NK-92 treated with Interleukin-12 subunit alpha and Interleukin-12 subunit beta, amount 100 ng/mL, for 24 hours (cell line): ENCODE results near the gene S1PR3.

Experiments
- DNase-seq: peaks from one replicate; lab custom pipeline; 2025; lab: John Stamatoyannopoulos, UW

The S1PR3 gene

DNA sequence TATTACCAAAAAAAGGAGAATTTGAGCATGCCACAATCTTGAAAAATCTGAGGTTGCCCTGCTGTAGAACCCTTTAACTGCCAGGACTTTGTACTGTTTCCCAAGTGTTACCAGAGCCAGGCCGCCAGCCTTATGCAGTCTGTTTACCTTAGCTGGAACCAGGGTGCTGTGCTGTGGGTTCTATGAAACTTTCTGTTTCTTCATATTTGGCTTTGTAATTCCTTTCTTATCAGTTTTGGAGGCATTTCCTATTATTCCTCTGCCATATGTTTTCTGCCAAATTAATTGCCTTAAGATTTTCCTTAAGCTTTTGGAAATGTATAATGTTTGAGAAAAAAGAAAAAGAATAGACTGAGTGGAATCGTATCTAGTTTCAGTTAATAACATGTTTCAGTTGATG lies 2.1 kb downstream of the S1PR3 start:
- no peak for DNase-seq

GRCh38 chr9:88993871-88994460 lies 2.7 kb downstream of the S1PR3 start:
- DNase-seq = no peak

- DNase-seq = no peak
These were observed 3.4 kb downstream of the S1PR3 start for GRCh38 chr9:88994469-88995199.

DNA sequence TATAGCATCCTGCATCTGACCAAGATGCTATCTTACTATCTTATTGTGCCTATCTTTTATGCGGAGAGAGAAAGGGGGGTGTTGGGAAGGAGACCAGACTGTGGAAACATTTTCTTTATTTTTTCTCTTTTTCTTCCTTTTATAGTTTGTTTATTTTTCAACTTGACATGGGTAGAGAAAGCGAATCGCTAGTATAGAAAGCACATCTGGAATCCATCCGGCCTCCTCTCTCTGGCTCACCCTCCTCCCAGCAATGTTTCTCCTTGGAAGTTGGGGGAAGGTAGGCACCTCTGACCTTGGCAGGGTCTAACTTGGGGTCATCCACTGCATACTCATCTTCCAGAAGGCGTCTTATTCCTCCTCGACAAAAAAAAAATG lies 3.9 kb downstream of the S1PR3 start:
- no peak for DNase-seq

DNA sequence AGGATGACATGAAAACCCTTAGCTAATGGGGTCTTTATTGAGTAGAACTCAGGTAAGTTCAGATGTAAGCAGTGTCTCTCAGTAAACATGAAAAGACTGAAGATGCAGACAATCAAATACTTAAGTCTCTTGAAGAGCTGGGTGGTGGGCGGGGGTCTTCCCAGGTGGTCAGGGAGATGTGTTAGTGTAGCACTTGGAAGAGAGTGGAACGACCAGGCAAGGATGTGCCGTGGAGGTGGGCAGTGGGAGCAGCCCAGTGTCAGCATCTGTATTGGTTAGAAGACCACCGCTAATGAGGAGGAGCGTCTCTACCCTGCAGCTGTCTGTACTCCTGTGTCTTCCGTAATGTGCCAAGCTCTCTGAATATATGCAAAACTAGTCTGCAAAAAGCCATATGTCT lies 4.4 kb downstream of the S1PR3 start:
- DNase-seq = no peak

- DNase-seq = no peak
These were observed 5.0 kb downstream of the S1PR3 start for GRCh38 chr9:88996046-88996920.

DNA sequence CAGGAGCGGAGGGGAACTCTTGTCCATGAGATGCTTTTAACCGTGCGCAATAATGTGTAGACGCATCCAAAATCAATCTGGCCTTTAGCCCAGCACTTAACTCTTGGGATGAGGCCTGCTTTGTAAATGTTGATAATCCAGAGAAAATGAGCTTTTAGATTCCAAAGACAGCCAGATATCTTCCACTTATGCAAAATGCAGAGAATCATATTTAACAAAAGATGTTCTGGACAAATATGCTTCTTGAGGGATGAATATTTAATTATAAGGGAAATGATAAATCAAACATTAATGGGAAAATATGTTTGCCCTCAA lies 5.6 kb downstream of the S1PR3 start:
- no peak for DNase-seq

DNA sequence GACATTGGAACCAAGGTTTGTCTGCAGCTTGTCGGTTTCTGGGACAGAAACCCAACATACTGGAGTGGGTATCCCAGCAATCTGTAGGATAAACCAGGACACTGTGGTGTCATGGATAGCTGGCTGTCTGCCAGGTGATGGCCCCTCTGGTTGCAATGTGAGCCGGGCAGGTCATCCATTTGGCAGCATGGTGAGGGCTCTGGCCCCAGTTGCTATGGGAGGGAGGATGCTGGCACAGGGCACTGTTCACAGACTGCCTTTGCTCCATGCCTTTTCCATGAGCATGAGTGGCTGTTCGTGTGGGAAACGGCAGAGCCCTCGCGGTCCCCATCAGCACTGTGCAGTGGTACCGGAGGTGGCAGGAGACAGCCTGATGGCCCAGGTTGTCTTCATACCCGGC lies 6.4 kb downstream of the S1PR3 start:
- no peak for DNase-seq

GRCh38 chr9:88998503-88998902 lies 7.2 kb downstream of the S1PR3 start:
- DNase-seq = no peak

- no peak for DNase-seq
These were observed 7.6 kb downstream of the S1PR3 start for GRCh38 chr9:88998911-88999310.

DNA sequence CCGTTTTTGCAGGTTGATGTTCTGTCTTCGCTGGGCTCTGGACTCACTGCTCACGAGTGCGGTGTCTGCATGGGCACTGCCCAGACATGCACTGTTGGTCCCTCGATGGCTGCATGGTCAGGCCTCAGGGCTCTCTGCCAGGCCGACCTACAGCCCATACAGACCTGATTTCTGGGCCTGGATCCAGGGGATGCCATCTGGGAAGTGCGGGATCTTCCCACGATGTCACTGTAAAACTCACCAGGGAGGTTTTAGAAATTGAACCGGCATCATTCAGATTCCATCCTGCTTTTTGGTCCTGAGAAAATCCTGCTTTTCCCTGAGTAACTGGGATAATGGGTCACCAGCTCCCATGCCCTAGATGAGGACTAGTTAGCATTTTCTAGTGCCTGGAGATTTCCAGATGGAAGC lies 9.1 kb downstream of the S1PR3 start:
- no peak for DNase-seq

DNA sequence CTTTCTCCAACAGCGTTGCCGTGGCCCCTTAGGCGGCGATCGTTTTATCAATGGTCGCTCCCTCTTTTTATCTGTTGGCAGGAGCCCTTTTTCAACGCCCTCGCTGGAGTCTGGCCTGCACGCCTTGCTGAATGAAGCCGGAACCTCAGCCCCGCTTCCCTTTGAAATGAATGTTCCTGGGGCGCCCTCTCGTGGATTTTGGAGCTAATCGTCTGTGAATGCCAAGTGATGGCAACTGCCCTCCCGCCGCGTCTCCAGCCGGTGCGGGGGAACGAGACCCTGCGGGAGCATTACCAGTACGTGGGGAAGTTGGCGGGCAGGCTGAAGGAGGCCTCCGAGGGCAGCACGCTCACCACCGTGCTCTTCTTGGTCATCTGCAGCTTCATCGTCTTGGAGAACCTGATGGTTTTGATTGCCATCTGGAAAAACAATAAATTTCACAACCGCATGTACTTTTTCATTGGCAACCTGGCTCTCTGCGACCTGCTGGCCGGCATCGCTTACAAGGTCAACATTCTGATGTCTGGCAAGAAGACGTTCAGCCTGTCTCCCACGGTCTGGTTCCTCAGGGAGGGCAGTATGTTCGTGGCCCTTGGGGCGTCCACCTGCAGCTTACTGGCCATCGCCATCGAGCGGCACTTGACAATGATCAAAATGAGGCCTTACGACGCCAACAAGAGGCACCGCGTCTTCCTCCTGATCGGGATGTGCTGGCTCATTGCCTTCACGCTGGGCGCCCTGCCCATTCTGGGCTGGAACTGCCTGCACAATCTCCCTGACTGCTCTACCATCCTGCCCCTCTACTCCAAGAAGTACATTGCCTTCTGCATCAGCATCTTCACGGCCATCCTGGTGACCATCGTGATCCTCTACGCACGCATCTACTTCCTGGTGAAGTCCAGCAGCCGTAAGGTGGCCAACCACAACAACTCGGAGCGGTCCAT lies 10.0 kb downstream of the S1PR3 start:
- DNase-seq = peak; percentile 36

DNA sequence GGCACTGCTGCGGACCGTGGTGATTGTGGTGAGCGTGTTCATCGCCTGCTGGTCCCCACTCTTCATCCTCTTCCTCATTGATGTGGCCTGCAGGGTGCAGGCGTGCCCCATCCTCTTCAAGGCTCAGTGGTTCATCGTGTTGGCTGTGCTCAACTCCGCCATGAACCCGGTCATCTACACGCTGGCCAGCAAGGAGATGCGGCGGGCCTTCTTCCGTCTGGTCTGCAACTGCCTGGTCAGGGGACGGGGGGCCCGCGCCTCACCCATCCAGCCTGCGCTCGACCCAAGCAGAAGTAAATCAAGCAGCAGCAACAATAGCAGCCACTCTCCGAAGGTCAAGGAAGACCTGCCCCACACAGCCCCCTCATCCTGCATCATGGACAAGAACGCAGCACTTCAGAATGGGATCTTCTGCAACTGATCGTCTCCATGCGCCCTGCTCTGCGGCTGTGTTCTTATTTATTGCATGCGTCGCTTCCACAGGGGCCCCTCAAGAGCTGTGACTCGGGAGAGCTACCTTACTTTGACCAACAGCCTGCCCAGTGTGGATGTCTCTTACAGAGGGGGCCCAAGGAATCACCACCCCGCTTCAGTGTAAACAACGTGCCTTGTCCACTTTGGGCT lies 10.8 kb downstream of the S1PR3 start:
- DNase-seq = no peak

- DNase-seq = no peak
These were observed 11.7 kb downstream of the S1PR3 start for GRCh38 chr9:89002987-89003386.

DNA sequence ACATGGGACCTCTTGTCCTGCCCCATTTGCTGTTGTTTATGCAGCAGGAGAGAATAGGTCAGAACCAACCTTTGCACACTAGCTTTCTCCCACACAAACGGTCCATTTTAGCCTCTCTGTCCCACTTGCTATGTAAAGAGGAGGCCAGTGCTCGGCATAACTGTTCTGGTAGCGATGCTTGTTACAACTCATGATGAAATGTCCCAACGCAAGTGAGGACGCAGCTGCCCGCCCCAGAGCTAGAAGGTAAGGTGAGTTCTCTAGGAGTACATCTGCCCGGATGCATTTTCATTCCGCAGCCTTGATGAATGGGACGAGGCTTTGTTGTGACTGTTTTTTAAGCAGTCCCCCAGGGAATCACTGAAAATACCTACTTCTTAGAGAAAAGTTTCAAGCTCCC lies 14.1 kb downstream of the S1PR3 start:
- DNase-seq = no peak

- DNase-seq = no peak
These were observed 15.0 kb downstream of the S1PR3 start for GRCh38 chr9:89006267-89006666.

- no peak for DNase-seq
These were observed 16.0 kb downstream of the S1PR3 start for GRCh38 chr9:89006996-89007967.

GRCh38 chr9:89008055-89008743 lies 16.9 kb downstream of the S1PR3 start:
- DNase-seq = no peak

DNA sequence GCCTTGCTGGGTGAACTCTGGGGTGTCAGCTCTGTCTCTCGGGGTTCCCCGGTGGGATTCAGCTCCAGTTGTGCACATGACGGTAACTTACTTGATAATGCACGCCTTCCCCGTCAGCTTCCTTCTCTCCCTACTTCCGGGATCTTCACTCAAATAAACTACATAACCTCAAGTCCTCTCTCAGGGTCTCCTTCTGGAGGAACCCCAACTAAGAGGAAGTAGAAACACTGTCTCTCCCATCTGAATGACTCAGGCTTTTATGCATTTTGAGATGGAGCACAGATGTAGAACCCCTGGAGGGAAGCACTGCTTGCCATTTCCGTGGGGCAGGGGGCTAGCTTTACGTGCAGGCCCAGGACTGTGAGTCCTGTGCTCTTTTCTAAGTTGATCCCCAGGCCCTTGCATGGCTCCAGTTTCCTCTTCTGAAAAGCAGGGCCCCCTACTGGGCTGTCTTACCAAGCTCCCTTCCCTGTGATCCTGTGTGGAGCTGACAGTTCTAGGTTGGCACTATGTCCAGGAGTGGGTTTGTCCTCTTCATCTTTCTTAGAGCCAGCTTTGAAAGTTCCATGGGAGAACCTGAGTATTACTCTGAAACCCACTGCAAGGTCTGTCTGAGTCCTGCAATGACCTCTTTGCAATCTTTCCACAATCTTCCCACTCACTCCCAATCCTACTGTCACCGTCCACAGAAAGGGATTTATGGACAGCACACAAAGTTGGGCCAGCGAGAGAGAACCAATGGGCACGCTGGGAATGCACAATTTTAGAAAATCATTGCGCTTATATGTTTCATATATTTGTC lies 17.7 kb downstream of the S1PR3 start:
- DNase-seq = no peak
